Measurements from ENCODE around the gene CASR. TPM values are rescaled to one million over a fixed set of nuclear protein-coding genes. Genes with fewer than 3 reads are reported as not detected.

Gene CASR
- total RNA-seq, 1 experiment from 2014 or later: not detected

DNA sequence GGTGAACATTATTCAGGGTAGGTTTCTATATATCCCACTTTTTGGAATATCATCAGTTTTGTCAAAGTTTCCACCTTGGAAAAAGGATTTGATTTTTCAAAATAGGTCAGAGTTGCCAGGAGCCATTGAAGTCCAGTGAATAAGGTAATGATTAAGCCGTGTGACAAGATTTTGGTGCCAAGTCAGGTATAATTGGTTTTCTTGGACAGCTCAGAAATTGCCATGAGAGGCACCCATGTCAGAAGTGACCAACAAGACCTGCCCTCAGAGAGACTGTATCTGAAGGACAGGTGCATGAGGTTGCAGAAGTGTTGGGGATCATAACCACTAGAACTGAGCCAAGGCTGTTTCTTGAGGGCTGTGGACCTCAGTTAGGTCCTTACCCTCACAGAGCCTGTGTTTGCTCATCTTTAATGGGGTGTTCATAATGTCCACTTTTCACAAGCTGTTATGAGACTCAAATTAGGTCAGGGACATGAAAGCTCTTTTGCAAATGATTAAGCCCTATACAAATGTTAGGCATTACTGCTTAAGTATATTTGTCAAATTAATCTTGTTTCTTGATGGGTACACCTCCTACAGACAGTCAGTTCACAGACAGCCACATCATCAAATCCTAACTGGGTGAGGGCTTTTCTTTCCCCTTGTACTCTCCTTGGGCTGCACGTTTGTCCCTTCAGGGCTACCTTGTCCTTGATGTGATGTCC, 32.3 kb downstream of the CASR start:
- no peak for DNase-seq (ENCODE audit: low read depth)

DNA sequence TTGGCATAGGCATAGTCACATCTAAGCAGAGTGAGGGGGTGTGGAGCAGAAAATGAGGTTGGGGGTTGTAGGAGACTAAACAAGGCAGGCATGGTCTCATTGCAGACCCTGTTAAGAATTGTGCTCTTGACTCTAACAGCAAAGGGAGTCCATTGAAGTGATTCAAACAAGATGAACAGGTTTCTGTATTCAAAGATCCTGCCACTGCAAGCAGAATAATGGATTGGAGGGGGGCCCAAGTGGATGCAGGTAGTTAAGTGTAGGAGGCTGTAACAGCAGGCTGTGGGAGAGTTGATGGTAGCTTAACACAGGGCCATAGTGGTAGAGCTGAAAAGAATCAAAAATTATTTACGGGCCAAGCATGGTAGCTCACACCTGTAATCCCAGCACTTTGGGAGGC, 34.4 kb downstream of the CASR start:
- no peak for DNase-seq (ENCODE audit: low read depth)

DNA sequence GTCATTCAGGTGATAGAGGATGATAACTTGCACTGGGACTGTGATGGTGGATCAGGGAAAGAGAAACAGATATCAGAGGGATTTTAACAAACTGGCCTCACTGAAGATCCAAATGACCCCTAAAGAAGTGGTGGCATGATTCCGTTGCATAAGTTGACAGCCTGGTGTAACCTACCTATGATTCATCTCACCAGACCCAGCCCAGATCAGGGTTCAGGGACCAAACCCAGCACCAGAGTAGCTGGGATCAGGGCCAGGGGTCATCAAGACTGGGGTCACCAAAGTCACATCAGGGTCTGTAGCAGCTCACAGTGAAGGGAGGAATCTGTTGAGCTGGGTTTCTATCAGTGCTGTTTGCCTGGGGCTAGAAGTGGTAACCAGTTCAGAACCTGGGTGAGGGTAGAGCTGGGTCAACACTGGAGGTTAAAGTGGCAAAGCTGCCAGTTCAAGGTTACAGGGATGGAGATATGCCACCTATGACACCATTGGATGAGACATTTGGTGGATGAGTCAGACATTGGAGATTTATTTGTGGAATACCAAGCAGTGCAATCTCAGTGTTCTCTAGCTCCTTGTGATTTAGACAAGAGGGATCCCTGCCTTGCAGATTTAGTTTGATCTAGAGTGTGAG, 35.9 kb downstream of the CASR start:
- no peak for DNase-seq (ENCODE audit: low read depth)

DNA sequence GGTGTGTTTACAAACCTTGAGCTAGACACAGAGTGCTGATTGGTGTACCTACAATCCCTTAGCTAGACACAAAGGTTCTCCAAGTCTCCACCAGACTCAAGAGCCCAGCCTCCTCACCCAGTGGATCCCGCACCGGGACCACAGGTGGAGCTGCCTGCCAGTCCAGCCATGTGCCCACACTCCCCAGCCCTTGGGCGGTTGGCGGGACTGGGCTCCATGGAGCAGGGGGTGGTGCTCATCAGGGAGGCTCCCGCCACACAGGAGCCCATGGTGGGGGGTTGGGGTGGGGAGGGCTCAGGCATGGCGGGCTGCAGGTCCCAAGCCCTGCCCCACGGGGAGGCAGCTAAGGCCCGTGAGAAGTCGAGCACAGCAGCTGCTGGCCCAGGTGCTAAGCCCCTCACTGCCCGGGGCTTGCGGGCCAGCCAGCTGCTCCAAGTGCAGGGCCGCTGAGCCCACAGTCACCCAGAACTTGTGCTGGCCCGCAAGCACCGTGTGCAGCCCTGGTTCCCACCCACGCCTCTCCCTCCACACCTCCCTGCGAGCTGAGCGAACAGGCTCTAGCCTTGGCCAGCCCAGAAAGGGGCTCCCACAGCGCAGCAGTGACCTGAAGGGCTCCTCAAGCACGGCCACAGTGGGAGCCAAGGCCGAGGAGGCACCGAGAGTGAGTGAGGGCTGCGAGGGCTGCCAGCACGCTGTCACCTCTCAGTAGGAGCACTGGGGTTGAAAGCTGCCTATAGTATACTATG, 43.7 kb downstream of the CASR start:
- no peak for DNase-seq (ENCODE audit: low read depth)

DNA sequence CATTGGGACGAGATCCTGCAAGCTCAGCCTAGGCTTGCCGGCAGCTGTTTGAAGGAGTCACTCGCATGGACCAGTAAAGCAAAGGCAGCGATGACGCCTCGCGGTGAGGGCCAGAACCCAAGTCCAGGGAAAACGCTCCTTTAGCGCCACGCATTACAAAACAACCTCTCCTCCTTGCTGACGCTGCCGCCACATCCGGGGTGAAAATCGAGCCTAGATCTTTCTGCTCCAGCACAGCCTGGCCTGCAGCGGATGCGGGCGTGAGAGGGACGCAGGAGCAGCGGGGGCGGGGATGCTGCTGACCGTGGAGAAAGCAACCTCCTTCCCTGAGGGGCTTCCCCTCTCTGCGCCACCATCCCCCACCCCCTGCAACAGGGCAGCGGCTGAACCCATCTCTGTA, 46.7 kb downstream of the CASR start:
- no peak for DNase-seq (ENCODE audit: low read depth)

DNA sequence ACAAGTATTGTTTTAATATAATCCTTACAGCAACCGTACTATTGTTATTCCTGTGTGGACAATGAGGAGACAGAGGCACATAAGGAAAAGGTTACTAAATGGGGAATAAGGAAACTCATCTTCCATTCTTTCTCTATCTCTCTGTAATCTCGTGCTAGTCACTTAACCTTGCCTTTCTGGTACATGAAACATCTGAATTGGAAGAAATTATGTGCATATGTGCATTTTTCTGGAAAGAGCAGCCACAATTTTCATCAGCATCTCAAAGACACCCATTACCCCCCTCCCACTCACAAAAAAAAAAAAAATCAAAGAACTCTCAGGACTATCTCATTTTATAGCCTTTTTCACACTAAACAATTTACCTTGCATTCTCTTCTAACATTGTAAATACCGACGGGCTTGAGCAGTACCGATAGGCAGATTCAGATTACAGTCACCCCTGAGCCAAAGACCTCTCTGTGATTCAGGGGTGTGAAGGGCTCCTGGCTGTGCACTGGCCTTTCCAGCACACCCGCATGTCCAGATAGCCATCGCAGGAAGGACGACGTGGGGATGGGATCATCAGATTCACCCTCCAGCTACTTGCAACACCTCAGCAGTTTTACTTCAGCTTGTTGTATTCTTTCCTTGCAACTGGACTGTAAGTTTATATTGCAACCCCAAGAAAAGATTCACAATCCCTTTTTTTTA, 48.1 kb downstream of the CASR start:
- DNase-seq (ENCODE audit: low read depth): no peak

DNA sequence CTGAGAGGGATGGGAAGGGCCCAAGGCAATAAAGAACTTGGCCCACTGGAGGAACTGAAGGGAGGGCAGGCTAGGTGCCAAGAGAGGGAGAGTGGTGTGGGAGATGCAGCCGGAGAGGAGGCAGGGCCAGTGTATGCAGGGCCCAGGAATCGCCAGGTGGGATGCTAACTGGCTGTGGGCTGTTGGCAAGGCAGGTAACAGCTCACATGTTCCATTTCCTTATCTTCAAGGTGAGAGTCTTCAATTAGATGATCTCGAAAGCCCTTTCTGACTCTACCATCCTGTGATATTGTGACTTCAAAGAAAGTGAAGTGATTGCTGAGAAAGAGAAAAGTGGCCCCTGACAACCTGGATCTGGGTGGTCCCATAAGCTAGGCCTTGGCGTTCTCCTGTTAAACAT, 49.0 kb downstream of the CASR start:
- DNase-seq (ENCODE audit: low read depth): no peak

DNA sequence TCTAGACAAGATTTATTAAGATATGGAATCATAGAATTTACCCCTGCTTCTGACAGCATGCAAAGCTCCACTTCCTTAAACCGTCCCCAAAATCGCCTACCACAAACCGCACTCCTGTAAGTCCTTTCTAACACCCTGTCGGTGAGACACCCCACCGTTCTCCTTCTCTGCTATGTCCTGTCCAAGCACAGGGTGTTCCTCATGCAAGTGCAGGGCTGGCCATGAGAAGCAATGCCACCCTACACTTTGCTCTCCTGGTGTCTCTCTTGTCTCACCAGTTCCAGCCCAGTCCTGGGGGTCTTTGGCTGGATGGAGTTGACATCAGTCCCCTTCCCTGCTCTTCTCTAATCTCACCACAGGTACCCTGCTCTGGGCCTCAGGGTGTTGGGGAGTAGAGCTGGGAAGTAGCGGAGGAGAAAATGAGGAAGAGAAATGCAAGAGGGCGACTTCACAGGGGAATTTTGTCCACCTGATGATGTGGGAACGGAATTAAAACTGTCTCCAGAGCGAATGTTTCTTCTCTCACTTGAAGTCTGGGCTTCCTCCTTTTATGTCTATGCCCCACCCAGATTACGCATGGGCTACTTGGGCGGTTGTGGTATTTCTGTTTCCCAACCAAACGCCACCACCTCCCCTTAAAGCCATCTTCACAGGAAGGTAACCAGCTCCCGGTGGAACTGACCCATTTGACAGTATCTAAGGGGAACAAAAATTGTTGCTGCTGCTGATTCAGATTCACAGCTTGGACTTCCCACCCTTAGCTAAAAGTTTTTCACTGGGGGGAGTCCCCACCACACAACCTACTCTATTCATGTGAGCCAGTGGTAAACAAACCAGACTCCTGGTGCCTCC, 49.9 kb downstream of the CASR start:
- no peak for DNase-seq (ENCODE audit: low read depth)

DNA sequence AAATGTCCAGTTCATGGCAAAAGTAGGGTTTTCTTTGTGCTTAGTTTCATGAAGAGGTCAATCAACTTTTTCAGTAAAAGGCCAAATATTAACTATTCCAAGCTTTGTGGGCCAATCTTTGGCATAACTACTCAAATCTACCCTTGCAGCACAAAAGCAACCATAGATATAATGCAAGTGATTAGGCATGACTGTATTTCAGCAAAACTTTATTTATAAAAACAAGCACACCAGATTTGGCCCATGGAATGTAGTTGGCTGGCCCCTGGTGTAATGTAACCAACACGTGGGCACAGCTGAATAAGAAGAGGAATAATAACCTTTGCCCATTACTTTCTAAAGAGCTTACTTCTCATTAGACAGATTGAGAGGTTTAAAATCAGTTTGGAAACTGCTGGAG, 50.6 kb downstream of the CASR start:
- no peak for DNase-seq (ENCODE audit: low read depth)

DNA sequence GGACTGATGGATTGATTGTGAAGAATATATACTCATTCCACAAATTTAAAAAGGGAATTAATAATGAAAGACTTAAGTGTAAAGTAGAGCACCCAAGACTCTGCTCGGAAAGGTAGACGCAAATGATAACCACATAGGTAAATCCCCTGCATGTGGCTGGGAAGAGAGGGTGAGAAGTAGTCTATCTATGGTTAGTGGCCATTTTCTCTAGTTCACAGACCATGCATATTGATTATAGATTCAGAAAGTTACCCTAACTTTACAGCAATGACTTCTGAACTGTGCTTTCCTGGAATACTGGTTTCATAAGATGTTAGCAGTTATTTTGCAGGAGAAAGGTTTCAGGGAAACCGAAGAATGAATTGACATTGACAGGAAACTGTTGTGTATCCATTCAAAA, 51.7 kb downstream of the CASR start:
- no peak for DNase-seq (ENCODE audit: low read depth)

DNA sequence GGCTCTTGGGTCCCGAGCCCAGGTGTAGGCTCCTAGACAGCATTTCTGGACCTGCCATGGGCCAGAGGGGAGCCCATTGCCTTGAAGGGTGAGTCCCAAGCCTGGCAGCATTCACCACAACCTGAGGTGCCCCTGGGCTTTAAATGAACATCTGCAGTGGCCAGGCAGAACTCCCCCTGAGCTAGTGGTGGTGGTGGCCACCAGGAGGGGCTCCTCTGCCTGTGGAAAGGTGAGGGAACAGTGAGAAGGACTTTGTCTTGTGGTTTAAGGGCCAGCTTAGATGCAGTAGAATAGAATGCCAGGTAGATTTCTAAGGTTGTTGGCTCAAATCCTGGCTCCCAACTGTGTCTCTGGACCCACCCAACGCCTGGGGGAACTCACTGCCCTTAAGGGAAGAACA, 55.6 kb downstream of the CASR start:
- no peak for DNase-seq (ENCODE audit: low read depth)

DNA sequence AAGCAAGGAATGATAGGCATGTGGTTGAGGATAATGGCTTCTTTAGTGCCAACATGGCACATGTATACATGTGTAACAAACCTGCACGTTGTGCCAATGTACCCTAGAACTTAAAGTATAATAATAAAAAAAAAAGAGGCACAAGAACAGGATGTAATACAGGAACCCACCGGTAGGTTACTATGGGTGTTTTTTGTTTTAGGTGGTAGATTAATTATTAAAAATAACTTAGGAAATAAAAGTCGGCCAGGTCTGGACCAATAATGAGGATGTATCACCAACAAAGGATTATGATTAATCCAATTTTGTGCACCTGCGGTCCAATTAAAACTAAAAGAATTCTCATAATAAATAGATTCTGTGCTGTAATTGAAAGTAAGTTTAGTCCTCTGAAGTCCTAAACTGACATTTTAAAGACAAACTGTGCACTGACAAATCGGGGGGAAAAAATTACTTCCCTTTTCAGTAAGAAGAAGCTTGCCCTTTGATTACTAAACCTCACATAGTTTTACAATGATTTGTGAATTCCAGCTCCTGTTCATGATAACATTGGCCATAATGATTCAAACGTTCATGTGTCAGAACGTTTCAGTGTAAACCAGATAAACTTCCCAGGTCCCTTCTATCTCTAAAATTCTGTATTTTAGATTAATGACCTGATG, 62.2 kb downstream of the CASR start:
- no peak for DNase-seq (ENCODE audit: low read depth)

DNA sequence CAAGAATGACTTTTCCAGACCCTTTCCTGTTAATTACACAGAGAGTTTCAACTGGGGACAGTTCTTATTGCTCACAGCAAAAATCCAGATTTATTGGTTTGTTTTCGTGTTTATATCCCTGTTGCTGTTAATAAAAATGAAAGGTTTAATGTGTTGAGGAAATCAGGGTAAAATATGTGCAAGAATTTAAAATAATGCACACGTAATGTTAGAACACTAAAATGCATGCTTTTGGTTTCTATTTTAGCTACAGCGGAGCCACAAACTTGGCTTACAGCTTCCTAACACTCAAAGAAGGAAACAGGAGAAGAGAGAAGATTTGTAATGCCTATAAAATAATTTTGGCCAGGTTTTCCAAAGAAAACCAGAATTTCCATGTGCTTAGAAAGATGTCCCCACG, 62.7 kb downstream of the CASR start:
- DNase-seq (ENCODE audit: low read depth): no peak

DNA sequence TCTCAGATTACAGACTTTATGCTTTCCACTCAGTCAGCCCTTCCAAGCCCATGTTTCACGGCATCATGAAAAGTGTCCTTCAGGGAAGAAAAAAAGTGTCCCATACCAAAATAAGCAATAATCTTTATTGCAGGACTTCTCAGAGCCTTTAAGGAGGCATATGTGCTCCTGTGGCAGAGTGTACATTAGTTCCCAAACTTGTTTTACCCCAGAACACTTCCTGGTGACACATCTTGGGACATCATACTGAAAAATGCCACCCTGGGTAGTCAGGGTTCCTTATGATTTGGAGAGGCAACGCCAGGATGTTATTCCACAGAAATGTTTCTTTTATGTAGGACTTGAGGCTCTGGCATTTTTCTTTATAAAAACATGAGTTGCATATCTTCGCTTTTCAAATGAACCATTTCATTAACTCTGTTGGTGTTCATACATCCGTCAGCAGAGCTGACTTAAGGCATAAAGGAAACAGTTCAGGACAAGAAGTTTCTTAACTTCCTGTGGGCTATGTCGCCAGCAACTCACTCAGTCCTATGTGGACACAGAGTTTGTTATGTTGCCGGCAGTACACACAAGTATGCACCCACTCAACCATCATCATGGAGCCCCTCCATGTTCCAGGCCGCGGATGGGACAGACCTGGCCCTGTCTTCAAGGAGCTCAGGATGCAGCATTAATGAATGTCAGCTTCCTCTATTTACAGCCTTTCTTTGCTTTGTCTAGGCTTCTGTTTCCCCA, 63.8 kb downstream of the CASR start:
- no peak for DNase-seq (ENCODE audit: low read depth)

DNA sequence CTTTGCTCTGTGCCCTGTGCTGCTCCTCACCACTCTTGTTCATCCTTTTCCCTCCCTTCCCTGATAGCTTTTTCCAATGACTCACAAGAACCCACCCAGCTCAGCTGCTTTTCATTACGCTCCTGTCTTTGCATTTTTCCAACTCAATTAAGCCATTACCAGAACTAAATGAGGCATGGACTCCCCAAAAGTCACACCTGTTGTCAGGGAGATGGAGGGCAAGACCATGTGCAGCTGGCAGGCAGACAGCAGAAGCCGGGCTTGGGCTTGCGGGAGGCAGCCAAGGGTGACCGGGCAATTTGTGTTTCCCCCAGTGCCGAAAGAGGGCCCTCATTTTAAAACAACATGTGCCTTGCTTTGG, 64.3 kb downstream of the CASR start:
- DNase-seq (ENCODE audit: low read depth): no peak

DNA sequence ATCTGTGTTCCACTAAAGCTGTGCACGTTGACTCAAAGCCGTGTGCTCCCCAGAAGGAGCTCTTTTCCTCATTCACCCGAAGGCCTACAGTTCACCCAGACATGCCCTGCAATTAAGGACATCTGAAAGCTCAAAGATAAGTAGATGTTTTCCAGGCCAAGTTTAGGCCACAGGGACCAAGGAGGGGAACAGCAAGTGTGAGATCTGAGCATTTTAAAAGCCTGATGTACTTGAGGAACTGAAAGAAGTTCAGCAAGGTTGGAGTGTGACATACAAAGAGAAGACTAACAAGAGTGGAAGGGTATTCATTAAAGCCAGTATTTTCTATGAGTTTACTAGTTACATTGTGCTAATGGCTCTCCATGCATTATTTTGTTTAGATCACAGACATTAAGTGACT, 68.0 kb downstream of the CASR start:
- DNase-seq (ENCODE audit: low read depth): no peak

DNA sequence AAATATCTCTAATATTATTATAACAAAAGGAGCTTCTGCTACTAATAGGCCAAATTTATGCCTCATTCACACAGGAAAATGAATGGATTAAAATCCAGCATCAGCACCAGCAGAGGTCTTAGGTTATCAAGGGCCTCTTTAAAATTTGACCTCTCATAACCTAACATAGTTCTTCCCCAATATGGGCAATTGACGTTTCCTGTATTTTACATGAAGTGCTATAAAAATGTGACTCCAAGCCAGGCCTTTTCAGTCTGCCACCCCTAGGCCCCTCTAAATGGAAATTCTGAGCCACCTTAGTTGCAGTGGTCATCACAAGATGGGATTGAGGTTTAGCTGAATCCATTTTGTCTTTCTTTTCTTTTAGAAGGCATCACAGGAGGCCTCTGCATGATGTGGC, 70.1 kb downstream of the CASR start:
- no peak for DNase-seq (ENCODE audit: low read depth)

DNA sequence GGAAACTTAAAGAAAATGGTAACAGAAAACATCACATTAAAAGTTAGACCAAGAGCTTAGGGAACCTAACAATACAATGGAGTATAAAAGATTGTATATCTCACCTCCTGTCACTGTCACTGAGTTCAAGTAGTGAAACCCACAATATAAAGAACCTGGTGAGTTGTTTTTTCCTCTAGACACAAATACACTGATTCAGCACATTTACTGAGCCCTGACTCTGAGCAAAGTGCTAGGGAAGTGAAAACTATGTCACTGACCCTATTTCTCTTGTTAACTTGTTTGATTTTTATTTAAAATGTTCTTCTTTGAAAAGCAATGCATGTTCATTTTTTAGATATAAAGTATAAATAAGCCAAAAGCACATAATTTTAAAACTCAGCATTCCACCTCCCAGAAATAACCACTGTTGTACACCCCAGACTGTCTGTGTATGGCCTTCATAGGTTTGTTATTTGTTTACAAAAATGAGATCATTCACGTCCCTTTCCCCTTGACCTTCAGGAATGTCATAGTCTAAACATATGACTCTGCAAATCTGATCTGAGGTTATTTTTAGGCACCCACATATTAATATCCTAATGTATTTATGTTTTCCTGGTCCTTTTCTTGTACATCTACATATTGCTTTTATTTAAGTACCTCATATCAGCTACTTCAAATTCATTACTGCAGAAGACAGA, 72.4 kb downstream of the CASR start:
- DNase-seq (ENCODE audit: low read depth): no peak

DNA sequence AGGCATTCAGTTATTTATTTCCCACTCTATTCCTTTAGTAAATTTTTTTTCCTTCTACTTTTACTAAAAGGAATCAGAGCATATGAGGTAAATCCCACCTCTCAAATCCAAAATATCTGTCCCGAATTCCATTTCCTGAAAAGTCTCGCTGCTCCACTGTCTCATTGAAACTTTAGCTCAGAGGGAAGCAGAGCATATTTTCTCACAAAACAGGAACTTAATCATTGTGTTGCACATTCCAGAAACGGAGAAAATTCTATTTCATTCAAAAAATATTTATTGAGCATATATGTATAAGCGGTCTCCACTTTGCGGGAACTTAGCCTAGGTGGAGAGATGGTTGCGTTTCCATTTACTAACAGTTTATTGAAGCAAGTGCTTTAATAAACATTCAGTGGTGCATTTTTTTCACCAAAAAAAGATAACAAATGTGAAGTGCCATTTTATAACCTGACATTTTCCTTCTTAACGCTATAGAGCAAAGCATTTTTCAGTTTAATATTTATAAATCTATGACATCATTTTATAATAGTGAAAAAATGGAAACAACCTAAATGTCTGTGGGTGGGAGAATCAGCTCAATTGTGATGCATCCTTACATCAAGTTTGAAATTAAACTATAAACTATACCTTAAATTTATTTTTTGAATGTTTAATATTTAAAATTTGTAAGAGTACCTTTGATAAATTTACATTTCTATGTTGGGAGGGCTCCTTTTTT, 74.3 kb downstream of the CASR start:
- DNase-seq (ENCODE audit: low read depth): no peak

Measured in LHCN-M2 (cell line).